Uterine smooth muscle cell (primary cell): Measurements from ENCODE around the gene SLC25A31. TPM values are rescaled to one million over a fixed set of nuclear protein-coding genes. Genes with fewer than 3 reads are reported as not detected.

Experiments
- total RNA-seq: library from RNA; depleted of rRNA; stranded (reverse); fragments of >200 nt; gene quantifications from 2 replicates; pipeline ENCODE4 v1.2.3, GENCODE V29; 2014

SLC25A31 gene
- not detected in 2 replicates for total RNA-seq

GRCh38 chr4:127730142-127730913, at the start of gene SLC25A31:
TSS of gene SLC25A31 (plus strand) at chr4:127730400. CDS start at chr4:127730546, 146 bp downstream.

DNA sequence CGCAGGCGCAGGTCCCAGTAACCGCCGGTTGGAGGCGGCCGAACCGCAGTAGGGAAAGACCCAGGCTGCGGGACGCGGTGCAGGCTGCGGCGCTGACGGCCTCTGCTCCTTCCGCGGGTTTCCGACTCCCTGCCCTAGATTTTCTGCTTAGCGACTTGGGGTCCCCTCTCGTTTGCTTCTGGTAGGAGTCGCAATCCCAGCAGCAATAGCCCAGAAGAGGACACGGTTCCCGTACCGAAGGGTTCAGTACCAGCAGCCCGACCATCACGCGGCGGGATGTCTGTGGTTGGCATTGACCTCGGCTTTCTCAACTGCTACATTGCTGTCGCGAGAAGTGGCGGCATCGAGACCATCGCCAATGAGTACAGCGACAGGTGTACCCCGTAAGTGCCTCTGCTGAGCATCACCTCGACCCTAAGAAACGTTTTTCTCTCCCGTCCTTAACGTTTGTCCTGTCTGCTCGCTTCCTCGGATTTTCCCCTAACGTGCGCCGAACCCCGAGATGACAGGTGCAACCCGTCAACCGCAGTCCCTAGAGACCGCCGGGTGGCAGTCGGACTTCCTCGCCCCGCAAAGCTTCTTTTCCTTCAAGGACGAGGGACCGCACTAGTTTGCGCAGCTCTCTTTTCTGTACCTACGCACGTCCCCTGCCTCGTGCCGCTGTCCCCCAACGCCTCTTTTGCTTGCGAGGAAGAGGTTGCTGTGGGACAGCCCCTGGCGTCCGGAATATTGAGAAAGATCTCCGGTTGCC, 52.2 kb downstream of the SLC25A31 start, which contains the start of gene HSPA4L:
Gene HSPA4L, plus strand, starts transcription at position 48 of the 751 bp plus-strand sequence. Its CDS starts 229 bp downstream, at position 277.

Other genes with a start within 250 kb of the SLC25A31 start
- gene INTU, start 97.4 kb upstream of the SLC25A31 start, total RNA-seq, result 5.5 and 8.1 TPM in 2 replicates
- 5.4 and 8.4 TPM in 2 replicates for gene HSPA4L, start 51.9 kb downstream of the SLC25A31 start, total RNA-seq
- 9.7 and 38.1 TPM in 2 replicates for gene PLK4, start 150.5 kb downstream of the SLC25A31 start, total RNA-seq
- gene MFSD8, start 234.8 kb downstream of the SLC25A31 start, total RNA-seq, result 19.1 and 21.5 TPM in 2 replicates
- gene ABHD18, start 235.0 kb downstream of the SLC25A31 start, total RNA-seq, result 6.2 and 6.4 TPM in 2 replicates